GM18511 (cell line): ENCODE data around the gene OSBP2.

Source experiments
- ATAC-seq: cut with Tn5 transposase; IDR thresholded peaks from one replicate; pipeline ENCODE4 v1.9.1; 2021; ENCODE audit warnings: mild to moderate bottlenecking, moderate library complexity; ENCODE audit not compliant: unreplicated experiment

Gene OSBP2

GRCh38 chr22:30867746-30868662 lies 173.3 kb downstream of the OSBP2 start:
- no peak for ATAC-seq

DNA sequence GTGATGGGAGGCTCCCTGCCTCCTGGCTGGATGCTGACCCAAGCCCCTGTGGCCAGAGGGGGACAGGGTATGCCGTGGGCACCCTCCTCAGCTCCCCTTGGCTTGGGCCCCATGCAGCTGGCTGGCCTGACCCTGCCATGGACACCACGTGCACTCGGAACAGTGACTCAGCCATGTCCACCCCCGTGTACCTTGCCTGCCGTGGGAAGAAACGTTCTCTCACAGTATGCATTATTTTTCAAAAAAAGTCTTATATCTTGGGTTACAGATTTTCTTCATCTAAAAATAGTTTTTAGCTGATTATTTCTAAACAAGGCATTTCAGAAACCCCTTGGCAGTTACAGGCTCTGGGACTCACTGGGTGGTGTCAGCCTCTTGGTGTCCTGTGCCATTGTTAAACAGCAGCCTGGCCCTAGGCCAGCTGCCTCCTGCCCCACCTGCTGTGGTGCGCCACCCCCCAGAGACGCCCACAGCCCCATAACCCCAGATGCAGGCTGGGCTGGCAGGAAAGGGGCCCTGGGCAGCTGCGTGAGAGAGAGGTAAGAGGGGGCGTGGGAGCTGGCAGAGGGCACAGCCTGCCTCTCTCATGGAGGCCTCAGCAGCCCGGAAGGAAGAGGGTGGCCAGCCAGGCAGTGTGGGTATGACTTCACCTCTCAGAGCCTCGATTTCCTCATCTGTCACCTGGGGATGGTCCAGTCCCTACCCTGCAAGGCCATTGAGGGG lies 174.2 kb downstream of the OSBP2 start:
- ATAC-seq, result no peak

DNA sequence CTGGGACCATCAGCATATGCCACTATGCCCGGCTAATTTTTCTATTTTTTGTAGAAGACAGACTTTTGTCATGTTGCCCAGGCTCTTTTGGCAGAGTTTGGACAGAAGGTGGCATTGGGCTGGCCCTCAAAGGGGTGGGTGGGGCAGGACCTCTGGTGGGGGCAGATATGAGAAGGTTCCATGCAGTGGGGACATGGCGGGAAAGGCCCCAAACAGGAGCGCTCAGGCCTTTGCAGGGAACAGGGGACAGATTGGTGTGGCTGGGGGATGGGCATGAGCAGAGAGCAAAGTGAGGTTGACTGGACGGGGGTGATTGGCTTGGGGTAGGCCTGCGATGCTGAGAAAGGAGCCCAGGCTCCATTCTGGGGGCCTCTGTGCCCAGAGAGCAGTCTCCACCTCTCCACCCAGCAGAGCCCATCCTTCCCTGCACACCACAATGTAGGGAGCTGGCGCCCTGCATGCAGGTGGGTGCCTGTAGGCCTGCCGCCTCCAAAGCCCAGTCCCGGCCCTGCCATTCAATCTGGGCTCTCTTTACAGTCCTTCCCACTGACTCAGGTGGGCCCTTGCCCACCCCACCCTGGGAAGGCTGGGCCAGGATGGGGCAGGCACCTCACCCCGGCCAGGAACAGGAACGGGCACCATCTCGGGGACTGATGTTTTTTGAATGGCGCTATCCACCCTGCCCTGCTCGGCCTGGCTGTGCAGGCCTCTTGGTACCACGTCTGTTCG lies 175.2 kb downstream of the OSBP2 start:
- no peak for ATAC-seq

DNA sequence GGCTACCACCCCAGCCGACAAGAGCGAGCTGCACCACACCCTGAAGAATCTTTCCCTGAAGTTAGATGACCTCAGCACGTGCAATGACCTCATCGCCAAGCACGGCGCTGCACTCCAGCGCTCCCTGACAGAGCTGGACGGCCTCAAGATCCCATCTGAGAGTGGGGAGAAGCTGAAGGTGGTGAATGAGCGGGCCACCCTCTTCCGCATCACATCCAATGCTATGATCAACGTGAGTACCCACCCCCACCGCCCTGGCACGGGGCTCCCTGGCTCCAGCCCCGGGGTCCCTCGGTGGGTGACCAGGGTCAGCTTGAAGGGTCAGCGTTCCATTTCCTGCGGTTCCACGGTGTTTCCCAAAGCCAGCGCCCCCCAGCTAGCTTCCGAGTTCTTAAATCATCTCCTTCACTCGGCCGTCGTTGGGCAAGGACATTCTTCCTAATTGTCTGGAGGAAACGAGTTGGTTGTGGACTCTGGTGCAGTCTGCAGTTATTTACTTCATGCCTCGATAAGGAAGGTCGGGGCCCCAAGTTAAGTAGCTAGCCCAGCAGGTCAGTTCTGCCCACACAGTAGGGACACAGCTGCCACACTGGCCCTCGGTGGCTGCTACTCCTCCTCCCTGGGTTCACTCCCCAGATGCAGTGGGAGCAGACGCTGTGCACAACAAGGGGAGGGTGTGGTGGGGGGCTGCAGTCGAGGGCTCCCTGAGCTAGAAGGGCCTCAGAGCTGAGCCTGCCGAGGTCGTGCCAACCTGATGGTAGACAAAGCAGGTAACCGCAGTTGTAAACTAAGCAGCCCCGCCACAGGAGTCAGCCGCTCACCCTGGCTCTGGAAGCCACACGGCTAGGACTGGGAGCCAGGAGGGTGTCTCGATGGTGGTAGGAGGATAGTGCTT lies 176.0 kb downstream of the OSBP2 start:
- ATAC-seq, result no peak

DNA sequence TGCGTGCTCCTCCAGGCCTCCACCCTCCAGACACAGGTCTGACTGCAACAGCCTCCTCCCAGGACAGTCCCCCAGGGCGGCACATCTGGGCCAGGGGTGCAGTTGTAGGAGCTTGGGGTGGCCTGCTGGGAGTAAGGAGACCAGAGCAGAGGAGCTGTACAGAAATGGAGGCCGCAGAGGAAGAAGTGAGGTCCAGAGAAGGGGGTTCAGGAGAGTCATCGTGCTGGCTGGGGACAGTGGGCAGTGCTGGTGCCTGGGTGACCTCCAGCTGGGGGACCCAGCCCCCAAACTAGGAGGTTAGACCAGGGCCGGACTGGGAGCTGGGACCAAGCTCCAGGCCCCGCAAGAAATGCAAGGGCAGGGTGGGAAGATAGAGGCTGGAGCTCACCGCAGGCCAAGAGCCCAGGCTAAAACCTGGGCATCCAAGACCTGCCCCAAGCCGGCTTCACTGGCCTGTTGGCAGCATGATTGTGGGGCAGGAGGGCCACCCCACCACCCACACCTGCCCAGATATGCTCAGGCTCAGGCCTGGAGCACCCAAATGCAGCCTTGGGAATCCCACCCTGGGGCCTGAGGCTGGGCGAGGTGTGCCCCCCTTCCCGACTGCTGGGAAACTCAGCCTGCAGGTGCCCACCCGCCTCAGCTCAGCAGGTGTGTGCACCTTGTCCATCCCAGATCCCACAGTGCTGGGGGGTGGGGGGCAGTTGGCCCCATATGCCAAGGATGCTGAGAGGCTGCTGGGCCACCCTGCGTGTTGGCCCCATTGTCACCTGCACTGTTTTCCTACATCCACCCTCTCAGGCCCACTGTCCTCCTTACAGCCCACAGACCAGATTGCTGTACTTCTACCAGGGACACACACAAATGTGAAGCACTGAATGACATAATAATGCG lies 177.0 kb downstream of the OSBP2 start:
- no peak for ATAC-seq

DNA sequence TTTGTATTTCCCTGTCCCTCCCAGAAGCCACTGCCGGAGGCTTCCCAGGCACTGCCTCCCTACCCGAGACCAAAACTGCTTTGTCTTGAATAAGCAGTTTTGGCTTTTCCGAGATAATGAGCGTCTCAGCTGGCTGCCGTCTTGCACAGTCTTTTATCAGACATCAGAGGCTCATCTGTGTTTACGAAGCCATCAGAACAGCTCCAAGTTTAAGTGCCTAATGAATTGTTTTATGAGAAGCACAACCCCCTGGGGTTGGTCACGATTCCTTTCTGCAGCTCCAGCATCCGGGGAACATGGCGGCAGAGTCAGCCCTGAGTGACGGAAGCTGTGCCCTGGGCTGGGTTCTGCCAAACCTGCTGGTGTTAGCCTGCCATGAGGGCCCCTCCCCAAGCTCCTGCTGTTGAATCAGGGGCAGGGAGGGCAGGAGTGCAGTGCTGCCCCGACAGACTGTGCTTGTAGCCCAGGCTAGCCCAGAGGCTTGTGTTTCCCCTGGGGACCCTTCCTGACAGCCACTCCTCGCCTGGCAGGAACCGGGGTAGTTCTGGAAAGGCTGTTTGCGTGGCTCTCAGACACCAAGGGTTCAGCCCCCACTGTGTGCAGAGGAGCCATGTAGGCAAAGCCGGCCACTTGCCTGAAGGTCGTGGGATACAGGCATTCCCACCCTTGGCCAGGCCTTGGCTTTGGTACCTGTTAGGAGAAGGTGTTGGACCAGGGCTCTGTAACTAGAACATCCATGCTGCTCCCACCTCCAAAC lies 177.8 kb downstream of the OSBP2 start:
- ATAC-seq, result no peak

- no peak for ATAC-seq
Observed at GRCh38 chr22:30873086-30873650, 178.5 kb downstream of the OSBP2 start.

GRCh38 chr22:30873661-30874060 lies 179.0 kb downstream of the OSBP2 start:
- no peak for ATAC-seq

GRCh38 chr22:30874431-30875370 lies 180.0 kb downstream of the OSBP2 start:
- ATAC-seq, result no peak

DNA sequence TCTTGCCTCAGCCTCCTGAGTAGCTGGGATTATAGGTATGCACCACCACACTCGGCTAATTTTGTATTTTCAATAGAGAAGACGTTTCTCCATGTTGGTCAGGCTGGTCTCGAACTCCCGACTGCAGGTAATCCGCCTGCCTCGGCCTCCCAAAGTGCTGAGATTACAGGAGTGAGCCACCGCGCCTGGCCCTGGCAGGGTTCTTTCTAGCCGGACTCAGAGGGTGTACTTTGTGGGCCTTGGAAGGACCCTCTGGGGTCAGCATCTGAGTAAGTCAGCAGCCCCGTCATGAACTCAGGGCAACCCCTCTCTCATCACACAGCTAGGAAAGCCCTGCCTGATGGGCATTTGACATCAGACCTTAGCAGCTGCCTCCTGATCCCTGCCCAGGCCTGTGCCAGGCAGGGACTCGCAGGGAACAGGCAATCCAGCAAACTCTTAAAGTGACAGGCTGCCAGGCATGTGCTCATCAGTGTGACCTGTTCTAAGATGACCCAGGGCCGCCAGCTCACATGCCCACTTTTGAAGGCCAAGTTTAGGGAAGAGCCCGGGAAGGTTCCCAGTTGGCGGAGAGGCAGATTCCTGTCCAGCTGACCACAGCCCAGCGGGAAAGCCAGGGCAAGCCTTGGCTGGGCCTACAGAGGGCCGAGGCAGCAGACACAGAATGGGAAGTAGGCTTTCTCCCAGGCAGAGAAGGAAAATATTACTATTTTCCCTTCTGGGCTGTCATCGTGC lies 181.0 kb downstream of the OSBP2 start:
- no peak for ATAC-seq

DNA sequence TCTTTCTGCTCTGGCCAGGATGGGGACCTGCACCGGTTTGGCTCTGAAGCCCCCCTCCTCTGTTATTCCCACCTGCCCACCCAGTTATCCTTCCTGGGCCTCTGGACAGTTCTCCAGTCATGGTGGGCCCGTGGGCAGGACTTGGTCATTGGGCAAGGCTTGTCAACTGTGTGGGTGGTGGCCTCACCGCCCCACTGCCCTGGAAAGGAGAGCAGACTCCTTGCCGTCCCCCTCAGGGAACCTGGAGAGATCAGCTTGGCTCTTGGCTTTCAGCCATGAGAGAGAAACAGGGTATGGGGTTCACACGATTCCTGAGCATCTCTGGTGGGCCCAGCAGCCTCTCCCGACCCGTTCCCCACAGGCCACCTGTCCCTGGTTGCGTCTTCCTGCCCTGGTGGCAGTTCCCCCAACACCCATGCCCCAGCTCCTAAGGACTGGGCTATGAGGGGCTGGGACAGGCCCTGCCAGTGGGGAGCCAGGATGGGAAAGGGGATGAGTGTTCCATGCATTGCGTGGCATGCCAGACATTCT lies 181.6 kb downstream of the OSBP2 start:
- no peak for ATAC-seq

- ATAC-seq, result no peak
Observed at GRCh38 chr22:30876915-30877553, 182.4 kb downstream of the OSBP2 start.

GRCh38 chr22:30877662-30878515 lies 183.2 kb downstream of the OSBP2 start:
- ATAC-seq, result no peak

GRCh38 chr22:30878516-30879414 lies 184.1 kb downstream of the OSBP2 start:
- ATAC-seq, result no peak
